IPS-18c (cell line): ENCODE results near the gene DUSP22.

ENCODE experiments used
- H3K4me3 ChIP-seq: 2 replicates; pipeline ENCODE4 v1.7.0; 2013; ENCODE audit warnings: low read depth, mild to moderate bottlenecking, low read length, moderate library complexity; ENCODE audit not compliant: insufficient read depth
- H3K9me3 ChIP-seq: one replicate; pipeline ENCODE4 v1.6.1; 2013; ENCODE audit warnings: mild to moderate bottlenecking, low read length, moderate library complexity; ENCODE audit not compliant: control insufficient read depth, insufficient read depth

DUSP22 gene

GRCh38 chr6:348860-349396 is 56.6 kb downstream of the DUSP22 start:
- H3K4me3 ChIP-seq: no peak overlapping the region
- H3K9me3 ChIP-seq: no peaks in the 10 kb centered on the region

- no peak overlapping the region for H3K4me3 ChIP-seq
- no peaks in the 10 kb centered on the region for H3K9me3 ChIP-seq
These were observed 57.2 kb downstream of the DUSP22 start for GRCh38 chr6:349491-349921.

GRCh38 chr6:350371-350770 is 58.1 kb downstream of the DUSP22 start:
- Histone ChIP-seq H3K9me3 (no peaks in the 10 kb centered on the region), H3K4me3 (no peak overlapping the region)

DNA sequence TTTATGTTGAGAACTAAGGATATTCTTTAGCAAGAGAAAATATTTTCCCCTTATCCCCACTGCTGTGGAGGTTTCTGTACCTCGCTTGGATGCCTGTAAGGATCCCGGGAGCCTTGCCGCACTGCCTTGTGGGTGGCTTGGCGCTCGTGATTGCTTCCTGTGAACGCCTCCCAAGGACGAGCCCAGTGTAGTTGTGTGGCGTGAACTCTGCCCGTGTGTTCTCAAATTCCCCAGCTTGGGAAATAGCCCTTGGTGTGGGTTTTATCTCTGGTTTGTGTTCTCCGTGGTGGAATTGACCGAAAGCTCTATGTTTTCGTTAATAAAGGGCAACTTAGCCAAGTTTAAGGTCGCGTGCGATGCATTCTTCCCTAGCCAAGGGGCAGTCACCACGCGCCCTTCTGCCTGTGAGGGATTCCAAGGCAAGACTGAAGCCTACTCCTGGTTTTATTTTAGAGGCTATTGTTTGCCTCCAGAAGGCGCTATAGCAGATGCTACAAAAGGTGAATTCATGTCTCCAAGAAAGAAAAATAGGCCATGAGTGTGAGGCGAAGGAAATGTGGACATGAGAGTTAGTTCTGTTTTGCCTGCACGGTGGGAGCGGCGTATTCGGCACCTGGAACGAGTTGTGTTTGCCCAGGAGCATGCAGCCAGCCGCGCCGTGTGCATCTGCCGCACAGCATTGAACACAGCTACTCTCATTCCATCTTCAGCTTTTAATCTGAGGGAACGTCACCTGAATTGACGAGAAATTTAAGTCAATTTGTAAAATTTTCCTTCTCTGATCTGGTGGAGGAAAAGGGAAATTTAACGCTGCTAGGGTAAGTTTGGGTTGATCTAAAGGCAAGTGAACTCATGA is 59.0 kb downstream of the DUSP22 start:
- H3K9me3 ChIP-seq: no peaks in the 10 kb centered on the region
- no peak overlapping the region for H3K4me3 ChIP-seq

DNA sequence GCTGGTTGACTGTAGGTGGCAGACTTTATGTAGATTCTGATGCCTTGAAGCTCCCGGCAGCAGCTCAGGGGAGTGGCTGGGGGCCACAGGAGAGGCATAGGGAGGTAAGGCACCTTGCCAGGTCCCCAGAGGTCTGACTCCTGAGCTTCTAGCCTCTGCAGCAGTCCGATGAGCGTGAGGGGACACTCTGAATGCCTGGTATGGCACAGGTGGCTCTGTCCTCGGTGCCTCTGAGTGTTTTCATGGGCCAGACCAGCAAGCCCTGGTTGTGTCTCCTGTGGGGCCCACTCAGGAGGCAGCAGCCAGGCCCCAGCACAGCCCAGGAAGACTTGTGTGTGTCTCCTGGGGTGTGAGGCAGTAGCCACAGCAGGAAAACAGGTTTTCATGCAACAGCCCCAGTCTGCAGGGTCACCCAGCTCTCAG is 59.6 kb downstream of the DUSP22 start:
- Histone ChIP-seq H3K4me3 (no peak overlapping the region), H3K9me3 (no peaks in the 10 kb centered on the region)

DNA sequence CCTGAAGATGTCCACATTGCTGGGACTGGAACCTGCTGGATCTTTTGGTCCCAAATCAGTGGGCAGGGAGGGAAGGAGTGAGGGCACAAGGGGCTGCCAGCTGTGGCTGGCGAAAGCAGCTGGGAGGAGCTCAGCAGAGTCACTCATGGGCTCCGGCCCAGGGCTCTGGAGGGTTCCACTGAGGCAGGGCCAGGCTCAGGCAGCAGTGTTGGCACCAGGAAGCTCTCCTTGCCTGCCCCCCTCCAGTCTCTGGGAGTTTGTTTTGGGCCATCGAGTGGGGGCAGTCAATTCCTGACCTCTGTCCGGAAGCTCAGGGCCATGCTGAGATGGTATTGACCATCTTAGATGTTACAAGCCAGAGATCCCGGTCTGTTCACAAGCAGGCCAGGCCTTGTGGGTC is 60.2 kb downstream of the DUSP22 start:
- H3K4me3 ChIP-seq: no peak overlapping the region
- H3K9me3 ChIP-seq: no peaks in the 10 kb centered on the region

DNA sequence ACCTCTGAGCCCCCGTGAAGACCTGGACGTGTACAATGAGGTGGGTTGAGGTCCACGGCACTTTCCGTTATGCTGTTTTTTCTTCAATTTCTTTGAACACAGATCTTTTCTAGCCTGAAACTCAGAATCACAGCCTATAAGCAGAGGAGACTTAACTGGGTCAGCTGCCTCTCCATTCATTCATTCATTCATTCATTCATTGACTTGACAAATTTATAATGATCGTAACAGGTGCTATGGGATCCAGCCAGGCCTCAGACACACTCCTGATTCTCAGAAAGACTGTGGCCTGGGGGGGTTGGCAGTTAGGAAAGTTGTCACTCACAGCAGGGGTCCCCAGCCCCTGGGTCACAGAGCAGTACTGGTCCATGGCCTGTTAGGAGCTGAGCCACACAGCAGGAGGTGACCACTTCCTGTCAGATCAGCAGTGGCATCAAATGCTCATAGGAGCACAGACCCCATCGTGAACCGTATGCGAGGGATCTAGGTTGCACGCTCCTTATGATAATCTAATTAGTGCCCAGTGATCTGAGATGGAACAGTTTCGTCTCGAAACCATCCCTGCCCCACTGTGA is 60.7 kb downstream of the DUSP22 start:
- Histone ChIP-seq H3K4me3 (no peak overlapping the region), H3K9me3 (no peaks in the 10 kb centered on the region)

DNA sequence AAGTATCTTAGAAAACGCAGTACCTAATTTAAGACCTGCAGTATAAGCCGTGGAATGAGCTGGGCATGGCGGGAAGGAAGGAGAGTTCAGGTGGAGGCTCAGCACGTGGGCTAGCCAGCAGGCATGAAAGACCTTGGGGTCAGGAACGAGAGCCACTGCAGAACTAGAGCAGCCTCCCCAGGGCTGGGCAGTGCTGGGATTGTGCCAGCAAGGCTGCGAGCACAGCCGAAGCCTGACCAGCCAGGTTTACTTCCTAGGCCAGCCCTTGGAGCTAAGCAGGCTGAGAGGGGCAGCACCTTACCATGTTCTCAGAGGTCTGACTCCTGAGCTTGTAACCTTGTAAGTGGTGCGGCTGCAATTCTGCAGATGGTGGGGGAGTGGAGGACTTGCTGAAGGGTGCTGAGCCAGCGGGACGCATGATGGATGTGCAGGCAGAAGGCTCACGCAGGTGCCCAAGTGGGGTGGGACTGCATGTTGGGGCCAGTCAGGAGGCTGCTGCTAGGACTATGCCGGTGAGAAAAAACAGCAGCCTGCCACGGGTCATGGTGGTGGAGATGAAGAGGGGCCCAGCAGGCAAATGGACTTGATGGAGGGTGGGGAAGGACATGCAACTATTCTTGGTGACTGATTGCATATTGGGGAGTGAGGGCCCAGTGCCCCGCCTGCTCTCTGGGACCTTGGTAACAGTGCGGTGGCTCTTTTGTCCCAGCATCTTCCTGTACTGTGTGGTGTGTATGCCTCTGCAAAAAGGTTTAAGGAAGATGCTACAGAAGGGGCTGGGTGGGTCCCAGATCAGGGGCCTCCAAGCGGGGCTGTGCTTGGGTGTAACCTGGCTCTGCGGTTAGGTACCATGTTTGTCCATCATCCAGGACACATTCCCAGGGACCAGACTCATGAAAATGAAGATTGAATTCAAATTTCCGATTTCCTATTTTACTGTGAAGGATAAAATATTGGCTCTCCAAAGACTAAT is 61.6 kb downstream of the DUSP22 start:
- Histone ChIP-seq H3K9me3 (no peaks in the 10 kb centered on the region), H3K4me3 (no peak overlapping the region)

- no peak overlapping the region for H3K4me3 ChIP-seq
These were observed 62.5 kb downstream of the DUSP22 start for GRCh38 chr6:354631-355280.

DNA sequence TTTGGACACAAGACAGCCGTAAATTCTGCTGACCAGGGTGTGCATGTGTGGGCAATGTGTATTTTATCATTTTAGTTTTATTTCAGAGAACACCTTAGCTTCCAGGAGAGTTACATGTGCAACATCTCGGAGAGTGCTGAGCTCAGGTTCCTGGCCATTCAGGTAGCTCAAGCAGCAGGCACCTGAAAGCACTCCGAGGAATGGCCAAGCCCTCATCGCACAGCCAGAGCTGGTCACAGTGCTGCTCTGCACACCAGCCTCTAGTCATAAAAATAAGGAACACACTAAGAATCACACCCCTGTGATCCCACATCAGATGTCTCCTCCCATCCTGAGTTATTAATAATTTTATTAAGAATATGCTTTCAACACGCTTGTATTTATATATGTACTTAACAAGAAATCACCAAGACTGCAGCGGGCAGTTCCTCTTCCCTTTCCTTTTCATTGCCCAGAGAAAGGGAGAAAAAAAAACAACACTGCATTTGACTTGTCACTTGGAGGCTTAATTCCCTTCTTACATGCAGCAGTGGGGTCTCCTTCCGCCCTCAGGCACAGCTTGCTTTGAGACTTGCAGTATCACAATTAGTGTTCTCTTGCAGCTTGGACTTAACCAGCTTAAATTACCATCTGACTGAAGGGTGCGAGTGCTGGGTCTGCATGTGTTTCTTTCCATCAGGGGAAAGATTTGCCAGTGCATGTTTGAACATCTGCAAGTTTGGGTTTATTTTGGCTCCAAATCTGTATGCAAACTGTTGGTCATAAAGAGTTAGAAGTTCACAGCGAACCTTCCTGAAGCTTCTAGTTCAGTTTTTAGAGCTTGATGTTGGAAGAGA is 63.3 kb downstream of the DUSP22 start:
- Histone ChIP-seq H3K4me3 (no peak overlapping the region), H3K9me3 (peaks cover 2% of the 10 kb centered on the region)

More at GRCh38 chr6:354631-355280, 62.5 kb downstream of the DUSP22 start:
- H3K9me3 ChIP-seq: peaks cover 2% of the 10 kb centered on the region

- Histone ChIP-seq H3K9me3 (peaks cover 2% of the 10 kb centered on the region), H3K4me3 (no peak overlapping the region)
These were observed 64.6 kb downstream of the DUSP22 start for GRCh38 chr6:356828-357251.

DNA sequence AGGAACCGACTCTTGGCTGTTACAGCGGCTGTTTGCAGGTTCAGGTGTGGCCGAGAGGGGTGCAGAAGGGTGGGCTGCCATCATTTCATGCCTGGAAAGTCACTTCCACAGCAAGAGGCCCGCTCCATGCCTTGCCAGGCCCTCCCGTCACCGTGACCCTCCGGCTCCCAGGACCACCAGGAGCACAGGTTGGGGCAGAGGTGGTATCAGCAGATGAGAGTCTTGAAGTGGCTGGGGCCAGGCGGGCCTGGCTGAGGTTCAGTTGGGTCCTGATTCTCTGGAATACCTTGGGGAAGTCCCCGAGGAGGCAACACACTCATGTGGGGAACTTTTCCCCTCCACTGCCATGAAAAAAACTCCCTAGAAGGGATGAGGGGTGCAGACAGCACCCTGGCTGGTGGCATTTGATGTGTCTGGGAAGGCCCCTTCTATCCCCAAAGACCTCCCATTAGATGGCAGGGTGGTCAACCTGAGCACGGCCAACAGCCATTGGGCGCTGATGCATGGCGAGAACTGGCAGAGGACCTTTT is 65.0 kb downstream of the DUSP22 start:
- H3K4me3 ChIP-seq: no peak overlapping the region
- H3K9me3 ChIP-seq: peaks cover 2% of the 10 kb centered on the region

GRCh38 chr6:357791-358341 is 65.6 kb downstream of the DUSP22 start:
- Histone ChIP-seq H3K9me3 (peaks cover 2% of the 10 kb centered on the region), H3K4me3 (no peak overlapping the region)

DNA sequence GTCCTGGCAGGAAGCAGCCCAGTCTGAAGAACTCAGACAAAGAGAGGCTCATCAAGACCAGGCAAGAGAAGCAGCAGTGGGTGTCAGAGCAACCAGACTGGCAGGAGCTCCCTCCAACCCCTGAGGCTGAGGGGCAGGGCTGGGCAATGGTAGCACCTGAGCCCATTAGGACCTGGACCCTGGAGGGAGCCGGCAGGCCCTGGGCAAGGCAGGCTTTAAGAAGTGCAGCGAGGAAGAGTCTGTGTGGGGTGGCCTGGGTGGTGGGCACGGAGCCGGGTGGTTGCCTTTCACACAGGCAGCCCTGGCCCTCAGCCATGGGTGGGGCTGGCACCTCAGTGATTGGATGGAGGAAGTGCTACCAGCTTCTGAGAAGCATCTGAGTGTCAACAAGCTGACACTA is 66.1 kb downstream of the DUSP22 start:
- Histone ChIP-seq H3K9me3 (peaks cover 2% of the 10 kb centered on the region), H3K4me3 (no peak overlapping the region)

DNA sequence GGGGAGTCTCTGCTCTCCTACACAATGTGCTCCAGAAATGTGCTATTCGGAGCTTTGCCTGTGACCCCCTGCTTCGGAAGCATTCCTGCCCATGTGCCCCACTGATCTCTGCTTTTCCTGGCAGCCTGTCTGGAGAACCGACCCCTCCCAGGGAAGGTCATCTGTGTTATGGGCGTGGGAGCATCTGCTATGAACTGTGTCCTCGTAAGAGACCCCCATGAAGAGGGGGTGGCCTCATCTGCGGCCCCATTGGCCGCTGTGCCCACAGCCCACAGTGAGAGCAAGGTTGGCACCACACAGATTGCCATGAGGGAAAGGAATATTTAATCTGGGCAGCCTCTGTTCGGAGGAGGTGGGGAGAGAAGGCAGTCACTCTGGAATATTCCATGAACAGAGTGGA is 66.6 kb downstream of the DUSP22 start:
- H3K4me3 ChIP-seq: no peak overlapping the region
- peaks cover 2% of the 10 kb centered on the region for H3K9me3 ChIP-seq
